ENCODE measurements around the gene ZNF362.

Gene ZNF362

DNA sequence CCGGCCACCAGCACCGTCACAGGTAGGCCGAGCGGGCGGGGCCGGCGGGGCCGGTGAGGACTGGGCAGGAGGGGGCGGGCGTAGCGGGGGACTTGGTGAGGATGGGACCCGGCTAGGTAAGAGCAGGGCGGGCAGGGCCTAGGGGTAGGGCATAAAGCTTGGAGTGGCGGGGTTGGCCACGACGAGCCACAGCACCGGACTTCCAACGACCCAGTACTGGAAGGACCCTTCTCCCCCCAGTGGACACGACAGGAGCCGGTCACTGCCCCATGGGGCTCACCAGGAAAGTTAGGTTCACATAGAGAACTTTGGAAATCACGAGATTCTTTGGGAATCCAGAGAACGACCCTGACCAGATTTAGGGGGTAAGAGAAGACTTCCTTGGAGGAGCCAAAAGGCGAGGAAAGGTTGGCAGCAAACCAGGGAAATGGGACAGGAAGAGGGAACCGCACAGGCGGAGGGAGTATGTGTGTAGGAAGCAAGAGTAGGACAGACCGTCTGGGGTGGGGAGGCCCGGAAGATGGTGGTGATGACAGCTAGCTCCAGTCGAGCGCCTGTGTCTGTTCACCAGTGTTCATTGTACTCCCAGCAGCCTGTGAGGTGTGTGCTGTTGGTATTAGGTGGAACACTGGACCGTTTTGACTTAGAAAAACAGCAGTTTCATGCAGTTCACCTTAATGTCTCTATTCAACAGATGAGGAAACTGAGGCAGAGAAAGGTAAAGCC lies 20.4 kb downstream of the ZNF362 start:
- TF ChIP-seq RAD21 (IDR thresholded peaks at IDR 0.05; ENCODE audit: low read depth) (no peak), MAX (IDR thresholded peaks at IDR 0.05) (no peak)

- TF ChIP-seq MAX (IDR thresholded peaks at IDR 0.05) (no peak), RAD21 (IDR thresholded peaks at IDR 0.05; ENCODE audit: low read depth) (no peak), CEBPB (IDR thresholded peaks at IDR 0.05) (no peak), ZBTB7A (IDR thresholded peaks at IDR 0.05; ENCODE audit: low read depth) (no peak), NFIC (IDR thresholded peaks at IDR 0.05) (no peak), USF1 (IDR thresholded peaks at IDR 0.05) (no peak), TEAD4 (IDR thresholded peaks at IDR 0.05) (no peak)
These were observed 21.3 kb downstream of the ZNF362 start for GRCh38 chr1:33277488-33278084.

- TF ChIP-seq YY1 (IDR thresholded peaks at IDR 0.05; ENCODE audit: low read depth) = no peak
- no peak for TF ChIP-seq TEAD4 (IDR thresholded peaks at IDR 0.05)
- TF ChIP-seq EGR1 (IDR thresholded peaks at IDR 0.05) = no peak
- TF ChIP-seq MAX (IDR thresholded peaks at IDR 0.05) = no peak
These were observed 23.9 kb downstream of the ZNF362 start for GRCh38 chr1:33280091-33280661.

DNA sequence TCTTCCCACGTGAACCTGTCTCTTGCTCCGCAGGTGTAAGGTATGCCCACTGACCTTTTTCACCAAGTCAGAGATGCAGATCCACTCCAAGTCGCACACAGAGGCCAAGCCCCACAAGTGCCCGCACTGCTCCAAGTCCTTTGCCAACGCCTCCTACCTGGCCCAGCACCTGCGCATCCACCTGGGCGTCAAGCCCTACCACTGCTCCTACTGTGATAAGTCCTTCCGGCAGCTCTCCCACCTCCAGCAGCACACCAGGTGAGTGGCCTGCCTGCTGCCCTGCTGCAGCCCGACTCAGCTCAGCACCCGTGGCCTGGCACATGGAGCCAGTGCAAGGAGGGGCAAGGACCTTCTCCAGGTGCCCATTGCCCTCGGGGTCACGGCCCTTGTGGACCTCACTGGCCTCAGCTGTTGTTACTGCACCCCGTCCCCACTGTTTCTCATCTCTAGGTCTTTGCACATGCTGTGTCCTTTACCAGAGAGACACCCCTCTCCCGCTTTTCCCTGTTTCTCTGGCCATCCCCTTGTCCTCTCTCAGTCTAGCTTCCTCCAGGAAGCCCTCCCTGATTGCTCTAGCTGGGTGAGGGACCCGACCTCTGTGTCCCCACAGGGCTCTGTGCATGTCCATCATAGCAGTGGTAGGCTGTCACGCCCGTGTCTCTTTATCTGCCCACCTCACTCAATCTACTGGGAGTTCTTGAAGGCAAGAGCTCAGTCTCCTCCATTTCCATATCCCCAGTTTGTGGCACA lies 25.4 kb downstream of the ZNF362 start:
- TF ChIP-seq TCF12 (IDR thresholded peaks at IDR 0.05; ENCODE audit: low read depth) (no peak), YY1 (IDR thresholded peaks at IDR 0.05; ENCODE audit: low read depth) (no peak), REST (IDR thresholded peaks at IDR 0.05; ENCODE audit: low read depth) (no peak), ZBTB7A (IDR thresholded peaks at IDR 0.05; ENCODE audit: low read depth) (no peak), TEAD4 (IDR thresholded peaks at IDR 0.05) (no peak), NFIC (IDR thresholded peaks at IDR 0.05) (no peak), EP300 (IDR thresholded peaks at IDR 0.05; ENCODE audit: borderline replicate concordance) (no peak), TAF1 (IDR thresholded peaks at IDR 0.05; ENCODE audit: low read depth) (no peak), RAD21 (IDR thresholded peaks at IDR 0.05; ENCODE audit: low read depth) (no peak), CREB1 (IDR thresholded peaks at IDR 0.05; ENCODE audit: low read depth) (no peak), MAX (IDR thresholded peaks at IDR 0.05) (no peak), USF1 (IDR thresholded peaks at IDR 0.05) (no peak), CEBPB (IDR thresholded peaks at IDR 0.05) (no peak), FOXM1 (IDR thresholded peaks at IDR 0.05; ENCODE audit: borderline replicate concordance, low read depth) (no peak), EGR1 (IDR thresholded peaks at IDR 0.05) (no peak)

DNA sequence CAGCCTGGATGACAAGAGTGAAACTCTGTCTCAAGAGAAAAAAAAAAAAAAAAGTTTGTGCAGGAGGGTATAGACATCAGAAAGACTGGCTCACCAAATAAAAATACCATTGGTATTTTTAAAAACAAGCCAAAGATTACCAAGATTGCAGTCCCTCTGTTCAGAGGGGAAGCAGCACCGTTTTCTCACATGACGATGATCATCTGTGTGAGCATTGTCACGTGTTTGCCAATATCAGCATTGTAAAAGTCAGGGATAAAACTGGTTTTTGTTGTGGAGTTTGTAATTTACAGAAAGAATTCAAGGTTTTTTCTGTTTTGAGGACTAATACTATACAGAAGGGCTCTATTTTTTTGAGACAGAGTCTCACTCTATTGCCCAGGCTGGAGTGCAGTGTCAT lies 26.5 kb downstream of the ZNF362 start:
- TF ChIP-seq RAD21 (IDR thresholded peaks at IDR 0.05; ENCODE audit: low read depth) (no peak), NFIC (IDR thresholded peaks at IDR 0.05) (no peak), CEBPB (IDR thresholded peaks at IDR 0.05) (no peak), TEAD4 (IDR thresholded peaks at IDR 0.05) (no peak), EP300 (IDR thresholded peaks at IDR 0.05; ENCODE audit: borderline replicate concordance) (no peak), ZBTB7A (IDR thresholded peaks at IDR 0.05; ENCODE audit: low read depth) (no peak), CREB1 (IDR thresholded peaks at IDR 0.05; ENCODE audit: low read depth) (no peak), REST (IDR thresholded peaks at IDR 0.05; ENCODE audit: low read depth) (no peak), TCF12 (IDR thresholded peaks at IDR 0.05; ENCODE audit: low read depth) (no peak), TAF1 (IDR thresholded peaks at IDR 0.05; ENCODE audit: low read depth) (no peak), EGR1 (IDR thresholded peaks at IDR 0.05) (no peak), YY1 (IDR thresholded peaks at IDR 0.05; ENCODE audit: low read depth) (no peak), FOXM1 (IDR thresholded peaks at IDR 0.05; ENCODE audit: borderline replicate concordance, low read depth) (no peak), MAX (IDR thresholded peaks at IDR 0.05) (no peak), USF1 (IDR thresholded peaks at IDR 0.05) (no peak)

Data from Ishikawa (cell line).